DMS53 treated with DMSO at 0.1 percent for 48 hours (cell line): Measurements from ENCODE around the gene SERGEF.

Experiments used
- DNase-seq: peaks from one replicate; lab custom pipeline; 2025; ENCODE audit not compliant: unreplicated experiment; lab: John Stamatoyannopoulos, UW

Gene SERGEF

DNA sequence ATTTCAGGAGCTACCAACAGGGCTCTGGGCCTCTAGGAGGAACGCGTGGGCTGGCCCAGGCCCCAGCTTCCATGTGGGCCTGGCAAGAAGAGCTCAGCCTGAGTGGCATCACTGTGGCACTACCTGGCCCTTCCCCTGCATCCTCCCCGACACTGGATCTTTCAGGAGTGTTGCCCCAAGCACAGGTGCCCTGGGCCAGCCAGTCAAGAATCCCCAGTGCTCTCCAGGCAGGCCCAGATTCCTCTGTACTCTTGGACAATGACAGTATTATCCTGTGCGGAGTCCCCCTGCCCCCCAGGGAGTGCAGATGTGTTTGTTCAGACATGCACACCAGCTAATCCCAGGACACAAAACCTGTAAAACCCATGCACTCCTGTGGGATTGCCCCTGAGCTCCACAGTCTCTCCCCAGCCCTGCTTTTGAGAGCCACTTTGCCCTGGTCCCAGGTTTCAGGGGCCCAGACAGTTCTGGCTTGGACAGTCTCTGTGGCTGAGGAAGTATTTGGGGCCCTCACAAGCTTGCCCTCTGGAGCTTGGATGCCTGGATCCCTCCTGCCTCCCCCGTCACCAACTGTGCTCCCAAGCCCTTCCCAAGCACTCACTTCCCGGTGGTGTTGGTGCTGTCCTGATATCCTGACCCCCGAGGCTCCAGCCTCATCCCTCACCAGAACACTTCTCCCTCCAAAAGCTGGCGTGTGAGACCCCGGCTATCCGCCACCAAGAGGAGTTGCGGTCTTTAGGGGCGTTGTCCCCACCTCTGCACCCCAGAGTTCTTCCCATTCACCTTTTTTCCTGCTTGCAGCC, 238.4 kb downstream of the SERGEF start:
- DNase-seq = no peak

DNA sequence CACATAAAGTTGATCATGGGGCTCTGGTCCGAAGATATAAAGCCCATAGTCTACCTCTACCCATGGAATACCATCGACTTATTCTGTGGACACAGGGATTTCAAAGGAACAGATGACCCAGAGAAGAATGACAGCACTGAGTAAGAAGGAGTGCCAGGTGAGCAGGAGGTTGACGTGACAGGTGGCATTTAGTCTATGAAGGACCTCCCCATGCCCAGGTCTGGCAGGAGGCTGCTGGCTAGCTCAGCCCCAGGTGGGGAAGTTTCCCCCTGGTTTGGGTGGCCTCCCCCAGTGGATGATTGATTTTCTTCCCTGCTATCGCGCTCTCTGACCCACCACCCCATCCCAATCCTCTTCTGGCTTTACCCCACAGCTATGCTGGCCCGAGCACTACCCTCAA, 239.2 kb downstream of the SERGEF start:
- DNase-seq = no peak

DNA sequence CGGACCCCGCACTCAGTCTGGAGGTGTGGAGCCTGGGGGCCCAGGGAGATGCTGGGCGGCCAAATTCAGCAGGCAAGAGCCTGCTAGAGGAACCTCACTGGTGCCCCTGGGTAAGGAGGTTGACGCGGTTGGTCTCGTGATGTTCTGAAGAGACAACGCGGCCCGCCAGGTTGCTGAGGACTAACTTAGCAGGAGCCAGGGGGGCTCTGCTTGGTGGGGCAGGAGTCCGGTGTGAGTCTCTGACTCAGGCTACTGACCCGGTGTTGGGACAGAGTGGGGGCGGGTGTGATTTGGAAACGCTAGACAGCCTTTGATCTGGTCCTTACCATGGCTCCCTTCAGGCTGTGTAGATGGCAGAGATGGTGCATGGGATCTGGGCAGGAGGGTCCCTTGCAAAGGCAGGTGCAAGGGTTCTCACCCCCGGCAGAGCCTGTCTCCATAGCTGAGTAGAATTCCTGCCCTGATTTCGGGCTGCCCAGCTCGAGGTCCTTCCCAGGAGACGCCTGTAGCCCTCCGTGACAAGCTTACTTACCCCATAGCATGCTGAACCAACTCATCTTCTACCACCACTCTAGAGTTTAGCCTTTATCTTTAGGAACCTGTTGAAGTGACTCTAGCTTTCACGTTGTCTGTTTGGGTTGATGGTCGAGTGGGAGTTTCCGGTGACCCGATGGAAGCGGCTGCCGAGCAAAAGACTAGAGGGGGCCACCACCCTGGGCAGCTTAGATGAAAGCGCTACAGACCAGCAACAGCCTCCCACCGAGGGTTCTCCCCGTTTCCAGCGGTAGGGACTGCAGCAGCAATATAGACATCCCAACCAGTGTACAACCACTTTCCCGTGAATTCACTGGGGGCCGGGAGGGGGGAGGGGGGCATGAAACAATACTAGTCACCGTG, 239.9 kb downstream of the SERGEF start:
- no peak for DNase-seq

DNA sequence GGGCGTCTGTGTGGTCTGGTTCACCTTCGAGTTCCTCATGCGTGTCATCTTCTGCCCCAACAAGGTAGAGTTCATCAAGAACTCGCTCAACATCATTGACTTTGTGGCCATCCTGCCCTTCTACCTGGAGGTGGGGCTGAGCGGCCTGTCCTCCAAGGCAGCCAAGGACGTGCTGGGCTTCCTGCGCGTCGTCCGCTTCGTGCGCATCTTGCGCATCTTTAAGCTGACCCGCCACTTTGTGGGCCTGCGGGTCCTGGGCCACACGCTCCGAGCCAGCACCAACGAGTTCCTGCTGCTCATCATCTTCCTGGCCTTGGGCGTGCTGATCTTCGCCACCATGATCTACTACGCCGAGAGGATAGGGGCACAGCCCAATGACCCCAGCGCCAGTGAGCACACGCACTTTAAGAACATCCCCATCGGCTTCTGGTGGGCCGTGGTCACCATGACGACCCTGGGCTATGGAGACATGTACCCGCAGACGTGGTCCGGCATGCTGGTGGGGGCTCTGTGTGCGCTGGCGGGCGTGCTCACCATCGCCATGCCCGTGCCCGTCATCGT, 240.9 kb downstream of the SERGEF start:
- DNase-seq = no peak

DNA sequence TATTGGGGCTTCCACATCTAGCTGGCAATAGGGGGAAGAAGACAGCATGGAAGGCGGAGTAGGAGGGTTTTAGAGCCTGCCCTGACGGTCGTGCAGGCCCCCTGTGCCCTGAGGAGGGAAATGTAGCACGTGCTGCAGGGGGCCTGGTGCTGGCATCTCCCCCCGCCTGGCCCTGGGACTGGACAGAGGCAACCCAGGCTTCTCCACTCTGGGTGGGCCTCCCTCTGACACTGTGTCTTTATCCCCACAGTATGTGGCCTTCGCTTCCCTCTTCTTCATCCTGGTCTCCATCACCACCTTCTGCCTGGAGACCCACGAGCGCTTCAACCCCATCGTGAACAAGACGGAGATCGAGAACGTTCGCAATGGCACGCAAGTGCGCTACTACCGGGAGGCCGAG, 241.4 kb downstream of the SERGEF start:
- no peak for DNase-seq

DNA sequence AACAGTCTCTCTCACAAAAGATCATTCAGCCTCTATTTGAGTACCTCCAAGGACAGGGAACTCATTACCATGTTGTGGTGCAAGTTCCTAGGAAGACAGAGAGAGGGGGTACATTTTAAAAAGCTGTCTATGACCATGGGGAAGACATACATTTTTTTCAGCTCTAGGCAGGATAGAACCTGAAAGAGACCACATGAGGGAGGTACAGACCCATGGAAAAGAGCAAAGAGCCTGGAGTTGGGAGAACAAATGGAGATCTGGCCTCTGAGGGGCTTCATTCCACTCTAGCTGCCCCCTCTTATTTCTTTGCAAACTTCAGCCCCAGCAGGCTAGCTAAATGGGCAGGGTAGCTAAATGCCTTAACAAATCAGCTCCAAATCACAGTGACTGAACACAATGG, 241.9 kb downstream of the SERGEF start:
- no peak for DNase-seq

DNA sequence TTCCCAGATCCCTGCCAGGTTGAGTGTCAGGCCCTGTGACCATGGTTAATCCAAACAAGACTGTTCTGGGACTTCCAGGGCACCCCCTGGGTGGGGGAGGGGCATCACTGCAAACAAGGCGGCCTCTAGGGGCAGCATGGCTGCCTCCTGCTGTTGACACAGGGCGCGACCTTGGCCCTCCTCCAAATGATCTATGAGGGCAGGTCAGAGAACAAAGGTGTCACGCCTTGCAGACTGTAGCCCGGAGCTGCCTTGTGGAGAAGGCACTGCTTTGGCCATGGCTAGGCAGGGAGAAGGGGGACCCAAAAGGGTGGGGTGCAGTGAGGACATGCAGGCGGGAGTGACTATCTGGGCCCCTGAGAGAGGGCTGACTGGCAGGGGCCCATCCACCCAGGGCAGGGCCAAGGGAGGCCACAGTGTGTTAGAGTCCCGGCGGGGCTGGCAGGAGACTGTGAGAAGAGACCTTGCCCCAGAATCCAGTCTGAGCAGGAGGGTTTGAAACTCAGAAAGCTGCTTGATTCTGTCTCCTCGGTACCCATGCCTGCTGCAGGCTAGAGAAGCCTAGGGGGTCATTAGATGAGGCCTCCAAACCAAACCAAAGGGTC, 242.7 kb downstream of the SERGEF start:
- DNase-seq = peak; percentile 70

DNA sequence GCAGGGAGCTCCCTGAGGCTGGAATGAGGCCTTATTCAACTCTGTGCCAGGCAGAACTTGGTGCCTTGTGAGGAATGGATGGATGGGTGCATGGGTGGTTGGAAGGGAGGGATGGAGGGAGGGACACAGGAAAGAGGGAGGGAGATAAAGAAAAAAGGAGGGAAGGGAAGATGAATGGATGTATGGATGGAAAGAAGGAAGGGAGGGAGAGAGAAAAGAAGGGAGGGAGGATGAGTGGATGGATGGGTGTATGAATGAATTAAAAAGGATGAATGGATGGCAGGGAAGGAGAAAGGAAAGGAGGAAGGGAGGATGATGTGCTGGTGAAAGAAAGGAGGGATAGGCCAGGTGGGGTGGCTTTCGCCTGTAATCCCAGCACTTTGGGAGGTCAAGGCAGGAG, 243.6 kb downstream of the SERGEF start:
- no peak for DNase-seq

DNA sequence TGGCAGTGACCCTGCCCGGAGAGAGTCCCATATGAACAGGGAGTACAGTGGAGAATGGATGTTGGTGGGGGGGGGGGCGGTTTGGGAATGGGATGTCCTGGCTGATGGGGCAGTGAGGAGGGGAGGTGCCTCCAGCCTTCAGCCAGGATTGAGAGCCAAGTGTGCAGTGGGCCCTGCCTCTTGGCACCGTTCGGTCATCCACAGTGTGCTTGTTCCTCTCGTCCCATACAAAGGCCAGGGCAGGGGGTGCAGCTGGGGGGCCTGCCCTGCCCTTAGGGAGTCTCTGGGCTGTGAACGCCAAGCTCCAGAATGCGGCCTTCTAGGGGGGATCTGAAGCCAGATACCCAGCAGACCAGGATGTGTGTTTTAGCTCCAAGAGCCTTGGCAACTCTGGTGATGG, 244.3 kb downstream of the SERGEF start:
- no peak for DNase-seq

DNA sequence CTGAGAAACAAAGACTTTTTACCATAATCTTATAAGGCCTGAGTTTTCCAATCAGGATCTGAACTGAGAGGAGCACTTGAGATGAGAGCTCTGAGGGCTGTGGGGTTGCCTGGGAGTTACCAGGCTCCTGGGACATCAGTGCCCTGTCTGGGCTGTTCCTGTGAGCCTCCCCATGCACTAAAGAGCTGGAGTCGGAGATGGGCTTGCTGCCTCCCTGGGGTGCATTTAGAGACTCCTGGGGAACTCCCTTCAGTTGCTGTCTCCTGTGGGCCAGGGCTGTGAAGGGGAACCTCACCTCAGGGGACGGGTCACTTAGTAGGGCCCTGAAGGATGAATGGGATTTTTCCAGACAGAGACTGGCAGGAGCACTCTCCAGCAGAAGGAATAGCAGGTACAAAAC, 244.9 kb downstream of the SERGEF start:
- no peak for DNase-seq

DNA sequence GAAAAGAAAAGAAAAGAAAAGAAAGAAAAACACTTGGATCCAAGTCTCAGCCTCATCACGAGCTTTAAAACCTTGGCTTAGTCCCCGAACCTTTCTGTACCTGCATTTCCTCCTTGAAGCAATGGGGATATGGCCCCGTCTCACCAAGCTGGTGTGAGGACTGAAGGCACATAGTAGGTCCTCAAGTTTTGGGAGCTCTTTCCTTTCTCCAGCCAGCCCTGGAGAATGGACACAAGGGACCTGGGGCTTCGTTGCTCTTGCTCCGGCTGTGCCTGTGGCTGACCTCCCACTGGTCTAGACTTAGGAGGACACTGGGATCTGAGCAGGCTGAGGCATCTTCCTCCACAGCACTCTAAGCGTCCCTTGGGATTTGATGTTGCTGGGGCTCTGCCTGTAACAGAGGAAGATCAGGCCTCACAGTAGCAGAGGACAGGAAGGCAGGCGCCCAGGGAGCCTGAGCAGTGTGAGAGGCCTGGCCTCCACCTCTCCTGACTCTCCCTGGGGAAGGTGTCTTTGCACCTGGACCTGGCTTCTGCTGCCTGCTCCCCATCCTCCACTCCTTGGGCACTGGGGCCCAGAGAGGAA, 245.5 kb downstream of the SERGEF start:
- no peak for DNase-seq

DNA sequence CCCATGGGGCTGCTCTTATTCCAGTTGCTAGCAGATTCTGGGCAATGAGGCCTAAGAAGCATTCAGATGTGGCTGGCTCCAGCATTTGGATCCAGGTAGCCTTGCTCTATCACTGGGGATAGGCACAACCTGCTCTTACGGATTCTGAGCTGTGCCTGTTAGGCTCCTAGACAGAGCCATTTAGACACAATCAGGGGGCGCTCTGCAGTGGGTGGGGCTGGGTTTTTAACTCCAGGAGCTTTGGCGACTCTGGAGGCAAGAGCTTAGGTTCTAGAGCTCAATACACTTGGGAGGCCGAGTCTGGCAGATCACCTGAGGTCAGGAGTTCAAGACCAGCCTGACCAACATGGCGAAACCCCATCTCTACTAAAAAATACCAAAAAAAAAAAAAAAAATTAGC, 246.3 kb downstream of the SERGEF start:
- DNase-seq = no peak

DNA sequence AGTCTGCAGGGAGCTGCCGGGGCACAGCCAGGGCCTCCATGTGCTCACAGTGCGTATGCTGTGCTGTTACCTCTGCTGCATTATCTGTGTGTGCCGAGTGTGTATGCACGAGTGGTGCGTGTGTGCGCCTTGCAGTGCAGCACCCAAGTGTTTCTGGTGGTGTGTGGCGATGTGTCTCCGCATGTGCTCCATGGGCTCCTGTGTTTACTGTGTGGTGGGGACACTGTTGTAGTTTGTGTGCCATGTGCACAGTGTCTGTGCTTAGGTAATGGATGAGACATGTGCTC, 246.8 kb downstream of the SERGEF start:
- no peak for DNase-seq

DNA sequence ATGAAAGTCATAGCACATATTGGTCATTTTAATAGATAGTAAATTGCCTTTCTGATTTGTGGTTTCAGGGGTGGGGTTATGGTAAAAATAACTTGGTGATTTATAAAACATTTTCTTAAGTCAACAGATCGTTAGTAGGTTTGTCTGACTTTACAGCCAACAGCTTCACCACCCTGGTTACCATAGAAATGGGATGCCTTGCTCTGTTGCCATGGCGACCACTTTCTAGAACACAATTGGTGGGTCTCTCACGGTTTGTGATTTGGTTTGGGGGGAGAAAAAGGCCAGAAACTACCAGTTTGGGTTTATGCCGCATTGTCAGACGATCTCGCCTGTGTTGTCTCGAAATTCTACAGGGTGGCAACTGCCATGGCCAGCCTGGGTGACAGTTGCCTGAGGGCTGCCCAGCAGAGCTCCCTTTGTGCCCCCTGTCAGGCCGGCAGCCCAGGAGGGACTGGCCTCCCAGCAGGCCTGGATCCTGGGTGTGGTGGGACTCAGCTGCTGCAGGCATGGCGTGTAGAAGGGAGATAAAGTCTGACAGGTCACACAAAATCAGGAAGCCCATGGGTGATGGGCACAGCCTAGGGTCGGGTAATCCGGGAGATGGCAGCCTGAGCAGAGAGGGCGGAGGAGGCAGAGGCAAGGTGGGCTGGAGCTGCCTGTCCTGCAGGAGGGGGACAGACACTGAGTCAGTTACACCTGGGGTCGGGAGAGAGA, 247.3 kb downstream of the SERGEF start:
- no peak for DNase-seq

DNA sequence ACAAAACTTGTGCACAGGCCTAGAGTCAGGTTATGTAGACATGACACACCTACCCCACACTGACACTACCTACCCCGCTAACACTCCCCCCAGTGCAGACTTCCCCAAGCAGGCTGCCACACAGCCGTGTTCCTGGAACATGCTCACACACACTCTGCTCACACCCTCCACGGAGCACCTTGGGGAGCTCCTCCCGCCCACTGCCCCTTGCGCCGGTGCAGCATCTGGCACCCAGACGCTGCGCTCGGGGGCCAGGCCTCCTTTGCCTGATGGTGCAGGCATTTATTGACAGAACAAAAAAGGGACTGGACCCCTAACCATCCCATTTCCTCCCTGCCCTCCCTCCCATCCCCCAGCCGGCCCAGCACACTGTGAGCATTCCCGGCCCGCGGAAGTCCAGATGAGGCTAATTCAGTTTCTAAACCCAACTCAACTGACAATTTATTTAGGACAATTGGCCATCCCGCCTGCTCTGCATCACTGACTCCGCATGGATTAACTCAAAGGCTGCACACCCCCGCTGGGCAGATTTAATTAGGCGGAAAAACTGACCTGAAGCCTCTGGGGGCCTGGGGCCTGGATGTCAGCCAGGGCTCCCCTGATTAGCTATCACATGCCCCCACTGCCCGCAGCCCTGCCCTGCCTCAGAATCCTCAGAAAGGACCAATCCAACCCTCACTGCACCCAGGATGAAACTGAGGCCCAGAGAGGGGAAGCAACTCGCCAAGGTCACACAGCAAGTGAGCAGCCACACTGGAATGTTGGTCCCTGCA, 248.2 kb downstream of the SERGEF start:
- no peak for DNase-seq

DNA sequence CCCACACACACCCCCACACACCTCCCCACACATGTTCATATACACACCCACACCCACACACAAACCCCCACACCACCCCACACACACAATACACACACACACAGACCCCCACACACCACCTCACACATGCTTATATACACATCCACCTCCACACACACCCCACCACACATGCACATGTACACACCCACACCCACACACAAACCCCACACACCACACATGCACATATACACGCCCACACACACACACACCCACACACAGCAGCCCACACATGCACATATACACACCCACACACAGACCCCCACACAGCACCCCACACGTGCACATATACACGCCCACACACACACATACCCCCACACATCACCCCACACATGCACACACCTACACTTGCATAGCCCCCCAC, 249.1 kb downstream of the SERGEF start:
- DNase-seq = no peak

DNA sequence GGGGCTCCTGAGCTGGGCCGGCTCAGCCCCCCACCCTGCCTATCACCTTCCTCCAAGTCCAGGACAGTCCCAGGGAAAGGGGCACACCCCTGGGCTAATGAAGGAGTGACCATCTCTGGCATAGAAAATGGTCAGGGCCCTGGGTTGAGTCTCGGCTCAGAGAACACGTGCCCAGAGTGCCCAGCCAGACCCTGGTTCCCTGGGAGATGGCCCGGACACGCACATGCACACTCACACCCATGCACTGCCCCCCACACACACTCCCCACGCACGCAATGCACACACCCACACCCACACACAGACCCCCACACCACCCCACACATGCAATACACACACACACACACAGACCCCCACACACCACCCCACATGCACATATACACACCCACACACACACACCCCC, 249.6 kb downstream of the SERGEF start:
- no peak for DNase-seq

DNA sequence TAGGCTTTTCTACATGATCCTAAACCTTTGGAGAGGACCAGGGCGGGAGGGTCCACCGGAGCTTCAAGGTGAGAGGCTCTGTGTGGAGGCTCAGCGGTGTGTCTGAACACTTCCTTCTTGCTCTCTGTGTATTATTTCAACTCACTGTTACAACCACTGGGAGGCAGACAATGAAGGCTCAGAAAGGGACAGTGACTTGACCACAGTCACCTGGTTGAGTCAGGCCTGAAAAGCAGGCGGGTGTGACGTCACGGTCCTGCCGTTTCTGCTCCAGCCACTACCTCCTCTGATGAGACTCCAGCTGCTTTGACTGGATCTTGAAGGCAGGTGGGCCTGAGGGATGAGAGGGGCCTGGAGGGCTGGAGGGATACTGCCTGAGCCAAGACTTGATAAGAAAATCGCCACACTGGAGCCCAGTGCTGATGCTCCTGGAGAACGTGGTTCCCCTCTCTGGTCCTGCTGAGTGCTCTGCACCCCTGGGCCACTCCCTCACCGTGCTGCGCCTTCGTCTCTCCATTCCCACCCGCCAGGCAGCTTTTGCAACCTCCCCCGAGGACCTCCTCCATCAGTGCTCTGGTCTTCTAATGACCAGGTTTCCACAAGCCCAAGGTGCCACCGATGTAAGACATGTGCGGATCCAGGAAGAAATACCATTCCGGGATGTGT, 250.4 kb downstream of the SERGEF start:
- no peak for DNase-seq
